Thyroid gland (tissue), 4 donors: Measurements from ENCODE around the gene TBC1D22A.

Experiments
- CTCF ChIP-seq, 6 experiments: fragments of 200-600 bp in 3 of 6; fragments of 450-650 bp in 3 of 6; sonication (generic) in 3 of 6; IDR thresholded peaks; one replicate each; pipeline ENCODE4 v1.5.1; 2016 to 2019; ENCODE audit warnings: antibody characterized with exemption in 6 of 6, mild to moderate bottlenecking in 2 of 6, inconsistent platforms in 1 of 6, moderate library complexity in 1 of 6
- POLR2A ChIP-seq, 2 donors: fragments of 450-650 bp; IDR thresholded peaks; one replicate each; pipeline ENCODE4 v1.6.1; 2017; ENCODE audit warnings: antibody characterized with exemption in 2 of 2, mild to moderate bottlenecking in 2 of 2, moderate library complexity in 1 of 2

DNA sequence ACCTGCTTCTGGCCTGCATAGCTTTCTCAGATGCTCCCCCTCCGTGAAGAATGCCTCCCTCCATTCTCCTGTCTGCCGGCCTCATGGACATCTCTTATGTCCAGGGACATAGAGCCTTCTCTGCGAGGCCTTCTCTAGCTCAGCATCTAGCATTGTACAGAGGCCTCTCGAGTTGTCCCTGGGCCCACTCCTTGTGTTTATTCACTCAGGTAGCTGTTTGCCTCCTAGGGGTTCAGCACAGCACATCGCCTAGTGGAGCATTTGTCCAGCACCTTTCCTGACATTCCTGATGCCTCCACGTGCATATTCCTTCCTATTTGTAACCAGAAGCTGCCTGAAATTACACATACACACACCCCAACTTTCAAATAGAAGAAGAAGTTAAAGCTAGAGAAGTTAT is 101.3 kb downstream of the TBC1D22A start:
- TF ChIP-seq POLR2A (IDR thresholded peaks at IDR 0.05) (no peak), CTCF (IDR thresholded peaks at IDR 0.05) (no peak)
